ENCODE measurements around the gene LIMCH1.
"Not testable (repeated sequence)": the region's sequence is repeated elsewhere in the genome, so short reads cannot be mapped to it uniquely, and the experiment has no call there.

Gene LIMCH1

GRCh38 chr4:41722181-41722580 lies 184.2 kb downstream of the LIMCH1 start:
- DNase-seq (ENCODE audit: low read depth in 1 of 2, low spot score in 1 of 2) = no peak

GRCh38 chr4:41723286-41723685 lies 185.3 kb downstream of the LIMCH1 start:
- no peak for DNase-seq (ENCODE audit: low read depth in 1 of 2, low spot score in 1 of 2)

- no peak for DNase-seq (ENCODE audit: low read depth in 1 of 2, low spot score in 1 of 2)
Measured at GRCh38 chr4:41725254-41725653, 187.3 kb downstream of the LIMCH1 start.

- no peak for DNase-seq (ENCODE audit: low read depth in 1 of 2, low spot score in 1 of 2)
Measured at GRCh38 chr4:41727861-41728572, 190.1 kb downstream of the LIMCH1 start.

GRCh38 chr4:41728573-41728913 lies 190.6 kb downstream of the LIMCH1 start:
- DNase-seq (ENCODE audit: low read depth in 1 of 2, low spot score in 1 of 2) = no peak

GRCh38 chr4:41731569-41732126 lies 193.7 kb downstream of the LIMCH1 start:
- no peak for DNase-seq (ENCODE audit: low read depth in 1 of 2, low spot score in 1 of 2)

GRCh38 chr4:41734371-41734770 lies 196.4 kb downstream of the LIMCH1 start:
- DNase-seq (ENCODE audit: low read depth in 1 of 2, low spot score in 1 of 2) = no peak

GRCh38 chr4:41737491-41737890 lies 199.5 kb downstream of the LIMCH1 start:
- DNase-seq (ENCODE audit: low read depth in 1 of 2, low spot score in 1 of 2) = not testable (repeated sequence)

GRCh38 chr4:41741354-41741753 lies 203.4 kb downstream of the LIMCH1 start:
- no peak for DNase-seq (ENCODE audit: low read depth in 1 of 2, low spot score in 1 of 2)

GRCh38 chr4:41744572-41745291 lies 206.8 kb downstream of the LIMCH1 start:
- DNase-seq (ENCODE audit: low read depth in 1 of 2, low spot score in 1 of 2) = no peak

- no peak for DNase-seq (ENCODE audit: low read depth in 1 of 2, low spot score in 1 of 2)
Measured at GRCh38 chr4:41745292-41746024, 207.5 kb downstream of the LIMCH1 start.

GRCh38 chr4:41746025-41746439 lies 208.1 kb downstream of the LIMCH1 start:
- no peak for DNase-seq (ENCODE audit: low read depth in 1 of 2, low spot score in 1 of 2)

GRCh38 chr4:41746440-41747229 lies 208.7 kb downstream of the LIMCH1 start:
- DNase-seq (ENCODE audit: low read depth in 1 of 2, low spot score in 1 of 2) = no peak

GRCh38 chr4:41747230-41748055 lies 209.5 kb downstream of the LIMCH1 start:
- DNase-seq (ENCODE audit: low read depth in 1 of 2, low spot score in 1 of 2) = no peak

- DNase-seq (ENCODE audit: low read depth in 1 of 2, low spot score in 1 of 2) = no peak
Measured at GRCh38 chr4:41748074-41748570, 210.2 kb downstream of the LIMCH1 start.

GRCh38 chr4:41748571-41749475 lies 210.9 kb downstream of the LIMCH1 start, which contains the start of gene PHOX2B:
TSS of gene PHOX2B (minus strand) at chr4:41748725. CDS start at chr4:41748610, 115 bp downstream.
- no peak for DNase-seq (ENCODE audit: low read depth in 1 of 2, low spot score in 1 of 2)

- DNase-seq (ENCODE audit: low read depth in 1 of 2, low spot score in 1 of 2) = no peak
Measured at GRCh38 chr4:41749631-41750039, 211.7 kb downstream of the LIMCH1 start.

All from stimulated activated CD4-positive, alpha-beta T cell treated with anti-CD3 and anti-CD28 coated beads, Interleukin-15, amount 100 ng/mL, for 1 hour (primary cell).